ENCODE data around the gene USP40. TPM values are rescaled to one million over a fixed set of nuclear protein-coding genes. Genes with fewer than 3 reads are reported as not detected.

The USP40 gene
- total and polyA plus RNA-seq, 2 experiments from 2014 or later, result 5.7 to 11.7 TPM

DNA sequence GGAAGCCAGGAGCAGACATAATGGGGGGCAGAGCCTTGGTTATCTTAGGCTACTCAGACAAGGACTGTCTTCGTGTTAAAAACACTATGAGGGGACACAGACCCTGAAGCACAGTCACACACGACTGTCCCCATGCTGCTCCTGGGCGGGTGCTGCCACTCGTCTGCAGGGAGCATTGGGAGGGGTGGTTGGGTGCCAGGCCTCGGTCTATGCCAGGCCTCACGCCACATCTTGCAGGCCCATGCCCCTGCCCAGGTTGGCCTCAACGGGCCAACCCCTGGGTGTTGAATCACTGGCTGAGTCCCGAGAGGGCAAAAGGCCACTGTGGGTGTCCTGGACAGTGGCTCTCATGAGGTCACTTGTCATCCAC lies 97.9 kb downstream of the USP40 start:
- Mint-ChIP-seq H3K9me3 (no peaks in the 10 kb centered on the region; the same call in 2 of the 3 replicates), H3K4me3 (no peak overlapping the region), H3K4me1 (no peaks in the 10 kb centered on the region; the same call in 2 of the 3 replicates), H3K36me3 (ENCODE audit: low read depth) (peaks cover 43% of the 10 kb centered on the region), H3K27ac (no peak overlapping the region), H3K27me3 (ENCODE audit: insufficient read depth, low read depth, poor library complexity) (peaks cover 1% of the 10 kb centered on the region)
- Histone ChIP-seq H3F3A (replicated peaks; ENCODE audit: low read depth) (no peaks in the 10 kb centered on the region), H3K36me3 (ENCODE audit: insufficient read depth) (0 out of 2 replicates have a peak, but pooled peaks cover 3% of the 10 kb centered on the region), H2AFZ (no peak overlapping the region), H3K79me2 (replicated peaks; ENCODE audit: insufficient read depth) (no peaks in the 10 kb centered on the region), H4K20me1 (replicated peaks; ENCODE audit: insufficient read depth) (no peaks in the 10 kb centered on the region), H3K4me2 (no peak overlapping the region), H3K27me3 (ENCODE audit: insufficient read depth) (no peaks in the 10 kb centered on the region), H3K27ac (ENCODE audit: low read depth) (no peak overlapping the region), H3K4me1 (ENCODE audit: insufficient read depth) (no peaks in the 10 kb centered on the region), H3K9me2 (ENCODE audit: insufficient read depth) (no peaks in the 10 kb centered on the region), H3K4me3 (no peak overlapping the region)
- no peak for DNase-seq (ENCODE audit: low spot score)
- no peak for TF ChIP-seq CTCF (conservative IDR thresholded peaks at IDR 0.05; ENCODE audit: low read depth in 2 of 2)
- TF ChIP-seq ZNF114 (CRISPR knock-in tag; IDR thresholded peaks at IDR 0.05), result no peak
- TF ChIP-seq STAT1 (IDR thresholded peaks at IDR 0.05; ENCODE audit: unreplicated experiment), result no peak
- TF ChIP-seq EZH2 (IDR thresholded peaks at IDR 0.05; ENCODE audit: low read depth, unreplicated experiment), result no peak
- TF ChIP-seq JUNB (IDR thresholded peaks at IDR 0.05; ENCODE audit: unreplicated experiment), result no peak
- TF ChIP-seq ZNF462 (CRISPR knock-in tag; IDR thresholded peaks at IDR 0.05), result no peak
- TF ChIP-seq EZH2phosphoT487 (IDR thresholded peaks at IDR 0.05; ENCODE audit: unreplicated experiment), result no peak
- no peak for TF ChIP-seq POLR2AphosphoS5 (IDR thresholded peaks at IDR 0.05; ENCODE audit: low read depth)
- no peak for TF ChIP-seq ETS1 (IDR thresholded peaks at IDR 0.05)
- no peak for TF ChIP-seq REST (IDR thresholded peaks at IDR 0.05; ENCODE audit: unreplicated experiment)
- no peak for TF ChIP-seq NANOG (IDR thresholded peaks at IDR 0.05; ENCODE audit: borderline replicate concordance)
- ATAC-seq, result no peak

Data from GM23338 (cell line).